ENCODE data around the gene NCBP2L.

NCBP2L gene

DNA sequence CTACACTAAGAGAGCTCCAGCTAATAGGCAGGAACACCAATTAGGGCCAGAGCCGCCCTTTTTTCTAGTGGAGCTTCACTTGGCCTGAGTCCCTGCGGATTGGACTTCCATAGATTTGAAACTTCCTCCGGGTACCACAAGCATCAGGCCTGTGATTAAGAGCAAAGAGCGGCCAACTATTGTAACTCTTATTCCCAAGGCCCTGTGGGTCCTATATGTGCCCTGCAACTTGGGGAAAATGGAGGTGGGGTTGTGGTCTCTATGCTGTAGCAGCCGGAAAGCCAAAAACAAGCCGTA, at the start of gene NCBP2L:
NCBP2L (plus strand) TSS at position 198 of the 297 bp plus-strand sequence. CDS start 16,488 bp downstream, outside the sequence.
- no peak for FAIRE-seq

- no peak for FAIRE-seq
Measured at GRCh38 chrX:107728371-107729099, 49.0 kb upstream of the NCBP2L start.

- no peak for FAIRE-seq
Measured at GRCh38 chrX:107729558-107730297, 47.8 kb upstream of the NCBP2L start.

- FAIRE-seq = no peak
Measured at GRCh38 chrX:107730298-107730655, 47.3 kb upstream of the NCBP2L start.

DNA sequence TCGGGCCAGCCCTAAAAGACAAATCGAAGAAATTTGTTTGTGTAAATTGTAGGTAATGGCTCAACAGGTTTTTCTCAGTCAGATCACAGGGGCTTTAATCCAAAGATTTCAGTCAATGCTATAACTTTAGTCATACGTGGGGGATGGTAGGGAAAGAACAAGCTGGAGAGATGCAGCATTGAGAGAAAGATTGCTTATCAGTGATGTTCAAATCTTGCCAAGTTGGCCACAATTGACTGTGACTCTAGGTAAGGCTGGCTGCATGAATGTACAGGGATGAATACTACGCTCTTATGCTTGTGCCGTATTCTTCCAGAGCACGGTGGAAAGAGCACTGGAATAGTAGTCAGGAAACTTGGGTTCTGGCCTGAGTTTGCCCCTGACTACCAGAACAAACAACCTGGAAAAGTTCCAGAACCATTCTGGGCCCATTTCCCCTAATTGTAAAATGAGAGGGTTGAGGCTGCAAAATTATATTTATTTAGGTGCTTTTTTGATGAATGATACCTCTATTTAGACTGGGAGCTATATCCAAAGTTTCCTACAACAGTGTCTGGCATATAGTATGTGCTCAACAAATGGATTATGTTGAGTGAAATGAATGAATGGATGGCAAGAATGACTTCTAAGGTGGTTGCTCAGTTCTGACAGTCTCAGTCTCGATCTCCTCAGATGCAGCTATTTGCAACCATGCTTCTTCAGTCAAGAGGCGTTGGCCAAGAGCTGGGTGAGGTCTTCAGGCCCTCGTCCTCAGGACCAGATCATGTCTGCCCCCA, 46.4 kb upstream of the NCBP2L start:
- FAIRE-seq = no peak

DNA sequence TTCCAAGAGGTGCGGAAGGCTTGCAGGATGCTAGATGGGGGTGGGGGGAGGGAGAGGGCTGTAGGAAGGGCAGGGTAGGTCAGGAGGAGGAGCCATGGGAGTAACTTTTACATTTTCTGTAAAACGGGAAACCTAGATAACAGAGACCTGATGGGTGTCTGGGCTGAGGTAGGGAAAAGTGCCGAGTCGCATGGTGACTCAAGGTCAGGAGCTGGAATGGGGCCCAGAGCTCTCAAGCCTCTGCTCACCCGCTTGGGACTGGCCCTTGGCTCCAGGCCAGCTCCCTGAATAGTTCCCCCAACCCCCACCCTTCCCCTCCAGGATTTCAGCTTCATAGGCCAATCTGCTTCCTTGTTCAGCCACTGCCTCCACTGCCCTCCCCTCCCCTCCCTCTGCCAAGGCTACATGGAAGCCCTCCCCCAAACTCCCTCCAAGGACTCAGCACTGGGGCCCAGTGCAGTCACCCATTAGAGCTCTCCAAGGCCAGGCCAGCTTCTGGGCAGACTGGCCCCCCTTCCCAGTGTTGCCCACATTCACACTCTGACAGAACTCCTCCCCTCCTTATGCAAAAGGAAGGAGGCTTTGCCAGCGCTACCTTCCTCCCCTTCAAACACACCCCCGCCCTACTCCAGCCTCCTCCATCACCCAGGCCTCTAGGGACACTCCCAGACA, 45.6 kb upstream of the NCBP2L start:
- FAIRE-seq = no peak

- no peak for FAIRE-seq
Measured at GRCh38 chrX:107733686-107734085, 43.8 kb upstream of the NCBP2L start.

DNA sequence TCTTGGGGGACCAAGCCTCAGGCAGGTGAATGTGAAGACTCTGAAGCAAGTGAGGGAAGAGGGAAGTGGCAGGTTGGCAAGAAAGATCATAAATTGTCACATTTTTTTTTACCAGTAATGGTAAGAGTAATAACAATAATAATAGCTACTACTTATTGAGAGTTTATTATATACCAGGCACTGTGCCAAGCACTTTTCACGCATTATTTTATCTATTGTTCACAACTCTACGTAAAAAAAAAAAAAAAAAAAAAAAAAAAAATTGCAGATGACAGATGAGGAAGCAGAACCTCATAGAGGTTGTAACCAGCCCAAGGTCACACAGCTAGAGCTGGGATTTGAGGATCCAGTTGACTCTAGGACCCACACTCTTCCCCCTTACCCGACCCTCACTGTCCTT, 42.9 kb upstream of the NCBP2L start:
- FAIRE-seq = no peak

DNA sequence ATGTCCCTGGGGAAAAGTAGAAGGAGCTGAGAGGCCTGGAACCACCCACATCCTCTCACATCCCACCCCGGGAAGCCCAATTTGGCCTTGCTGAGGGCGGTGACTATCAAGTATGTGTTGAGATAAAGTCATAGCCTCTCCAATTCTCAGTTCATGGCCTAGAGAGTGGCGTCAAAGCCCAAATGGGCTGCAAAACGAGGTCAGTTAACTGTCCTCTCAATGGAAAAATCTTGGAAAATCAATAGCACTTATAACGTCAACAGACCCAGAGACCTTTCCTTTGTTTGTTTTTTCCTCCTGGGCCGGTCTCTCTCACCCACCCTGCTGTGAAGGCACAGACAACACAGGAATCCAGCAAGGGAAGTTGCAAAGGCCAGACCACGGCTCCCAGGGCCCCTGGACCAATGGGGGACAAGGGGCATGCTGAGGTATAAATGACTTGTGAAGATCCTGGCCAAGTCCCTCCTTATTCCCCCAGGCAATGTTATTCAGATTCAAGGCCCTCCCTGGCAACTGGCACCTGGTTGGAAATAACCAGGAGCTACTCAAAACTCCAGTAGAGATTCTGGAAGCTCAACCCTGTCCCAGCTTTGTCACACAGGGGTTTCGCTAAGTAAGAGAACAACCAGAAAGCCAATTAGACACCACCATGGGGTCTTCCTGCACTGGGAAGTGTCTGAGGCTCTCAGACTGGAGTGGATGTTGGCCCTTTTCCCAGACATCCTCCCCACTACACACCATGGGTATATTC, 40.6 kb upstream of the NCBP2L start:
- FAIRE-seq = no peak

DNA sequence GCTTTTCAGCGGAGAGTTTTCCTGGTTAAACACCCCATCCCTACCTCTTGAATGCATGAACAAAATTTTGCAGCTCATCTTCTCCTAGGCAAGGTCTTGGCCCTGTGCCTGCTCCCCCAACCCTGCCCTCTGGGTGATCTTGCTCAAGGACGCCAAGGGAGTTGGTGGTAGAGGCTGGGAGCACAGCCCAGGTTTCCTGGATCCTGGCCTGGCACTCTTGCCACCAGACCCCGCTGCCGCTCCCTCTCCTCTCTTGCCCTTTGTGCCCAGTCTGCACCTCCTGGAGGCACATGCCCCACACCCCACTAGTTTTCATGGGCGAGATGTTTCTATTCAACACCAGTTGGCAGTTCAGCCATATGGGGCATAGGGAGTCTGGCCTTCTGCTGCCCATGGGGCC, 39.3 kb upstream of the NCBP2L start:
- FAIRE-seq = no peak

- FAIRE-seq = no peak
Measured at GRCh38 chrX:107738768-107739167, 38.8 kb upstream of the NCBP2L start.

- no peak for FAIRE-seq
Measured at GRCh38 chrX:107739541-107739940, 38.0 kb upstream of the NCBP2L start.

DNA sequence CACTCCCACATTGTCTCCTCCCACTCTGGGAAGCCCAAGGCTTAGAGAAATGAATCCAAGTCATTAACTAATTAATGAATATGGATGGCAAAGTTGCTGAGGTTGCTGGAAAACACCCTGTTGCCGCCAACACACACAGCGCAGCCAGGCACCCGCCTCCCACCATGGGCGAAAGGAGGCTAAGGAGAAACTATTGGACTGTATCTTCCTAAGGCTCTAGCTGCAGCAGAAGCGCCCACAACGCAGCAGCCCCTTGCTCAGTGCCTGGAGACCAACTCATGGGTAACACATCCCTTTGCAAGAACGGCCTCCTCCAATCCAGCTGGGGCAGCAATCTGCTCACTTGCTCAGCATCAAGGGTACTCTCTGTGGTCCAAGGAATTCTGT, 36.1 kb upstream of the NCBP2L start:
- FAIRE-seq = no peak

DNA sequence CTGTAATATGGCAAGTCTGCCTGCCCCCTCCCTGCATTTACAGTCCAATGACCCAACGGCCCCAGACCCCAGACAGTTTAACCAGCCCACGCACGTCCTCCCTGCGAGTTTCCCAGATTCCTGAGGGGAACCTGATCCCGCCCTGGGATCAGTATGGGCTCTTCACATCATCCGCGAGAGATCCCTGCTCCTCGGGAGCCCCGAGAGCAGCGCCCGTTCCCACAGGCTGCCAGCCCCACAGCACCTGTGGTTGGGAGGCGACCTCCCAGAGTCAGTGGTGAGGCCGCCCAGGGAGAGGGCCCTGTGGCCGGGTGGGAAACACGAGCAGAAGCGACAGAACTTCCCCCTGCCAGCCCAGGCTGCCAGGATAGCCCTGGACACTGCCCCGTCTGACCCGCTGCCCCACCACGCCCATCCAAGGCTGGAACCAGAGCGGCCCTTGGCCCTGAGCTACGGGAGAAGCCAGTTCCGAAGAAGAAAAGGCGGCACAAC, 34.8 kb upstream of the NCBP2L start:
- no peak for FAIRE-seq

- no peak for FAIRE-seq
Measured at GRCh38 chrX:107743995-107744394, 33.5 kb upstream of the NCBP2L start.

DNA sequence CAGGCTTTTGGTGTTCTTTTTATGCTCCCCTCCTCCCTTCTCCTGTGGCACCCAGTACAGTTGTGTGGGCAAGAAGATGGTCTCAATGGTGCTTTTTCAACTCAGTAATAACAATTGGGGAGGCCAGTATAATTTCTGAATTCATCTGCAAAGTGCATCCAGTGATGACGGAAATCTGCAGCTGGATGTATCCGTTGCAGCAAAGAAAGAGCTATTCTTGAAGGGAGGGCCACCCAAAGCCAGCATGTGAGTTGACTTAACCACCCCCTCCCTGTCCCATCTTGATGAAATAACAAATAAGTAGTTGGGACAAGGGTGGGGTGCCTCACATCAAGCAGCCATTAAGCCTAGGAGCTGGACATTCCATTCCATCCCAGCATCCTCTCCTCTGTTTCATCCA, 32.7 kb upstream of the NCBP2L start:
- FAIRE-seq = no peak

GRCh38 chrX:107747596-107748161, 29.9 kb upstream of the NCBP2L start:
- FAIRE-seq = no peak

DNA sequence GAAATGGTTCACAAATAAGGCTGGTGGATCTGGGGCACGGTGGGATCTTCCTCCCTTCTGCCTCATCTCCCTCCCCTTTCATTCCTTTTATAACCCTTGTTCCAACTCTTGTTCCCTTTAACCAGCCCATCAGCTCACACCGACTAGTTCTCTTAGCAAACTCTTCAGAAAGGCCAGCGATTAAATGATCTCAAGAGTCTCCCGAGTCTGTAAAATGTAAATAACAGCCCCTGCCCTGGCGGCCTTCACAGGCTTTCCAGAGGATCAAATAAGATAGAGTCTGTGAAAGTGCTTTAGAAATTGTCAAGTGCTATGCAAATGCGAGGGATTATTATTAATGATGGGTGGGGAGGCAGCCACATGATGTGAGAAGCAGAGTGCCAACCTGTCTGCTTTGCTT, 29.0 kb upstream of the NCBP2L start:
- FAIRE-seq = no peak

DNA sequence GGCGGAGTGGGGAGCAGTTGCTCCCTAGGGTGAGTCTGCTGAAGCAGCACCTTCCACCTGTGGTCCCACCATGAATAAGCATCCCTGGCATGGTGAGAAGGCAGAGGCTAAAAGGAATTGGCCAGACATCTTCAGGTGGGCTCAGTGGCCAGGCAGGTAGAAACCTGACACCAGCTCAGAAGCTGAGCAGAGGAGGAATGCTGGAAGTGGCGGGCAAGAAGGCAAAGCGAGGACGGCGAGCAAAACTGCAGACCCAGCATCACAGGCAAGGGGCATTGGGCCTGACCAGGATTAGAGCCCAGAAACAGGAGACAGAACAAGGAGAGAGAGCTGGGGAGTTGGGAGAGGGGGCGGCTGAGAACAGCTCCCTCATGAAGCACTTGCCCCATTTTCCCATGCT, 27.3 kb upstream of the NCBP2L start:
- no peak for FAIRE-seq

DNA sequence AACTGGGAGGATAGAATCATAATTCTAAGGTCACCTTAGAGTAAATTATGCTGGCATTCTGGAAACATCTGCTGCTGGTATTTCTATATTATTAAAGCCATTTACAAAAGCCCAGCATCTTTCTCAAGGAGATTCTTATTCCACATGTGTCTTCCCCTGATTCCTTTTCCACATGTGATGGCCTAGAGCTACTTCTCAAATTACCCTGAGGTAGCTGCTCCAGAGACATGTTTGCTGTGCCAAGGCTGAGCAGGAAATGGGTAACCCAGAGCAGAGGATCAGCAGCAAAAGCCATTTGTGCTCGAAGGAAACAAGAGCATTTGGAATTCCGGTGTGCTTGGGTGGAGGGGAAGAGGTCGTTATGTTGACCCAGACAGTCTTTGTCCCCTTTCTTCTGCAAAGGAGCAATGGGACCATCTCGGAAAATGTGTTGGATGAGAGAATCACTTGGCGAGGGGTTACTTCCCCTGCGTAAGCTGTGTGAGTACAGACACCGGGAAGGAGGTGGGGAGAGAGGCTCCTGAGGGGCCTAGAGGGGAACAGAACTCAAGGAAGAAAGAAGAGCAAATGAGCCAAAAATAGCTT, 26.6 kb upstream of the NCBP2L start:
- no peak for FAIRE-seq

- no peak for FAIRE-seq
Measured at GRCh38 chrX:107752043-107752442, 25.5 kb upstream of the NCBP2L start.

DNA sequence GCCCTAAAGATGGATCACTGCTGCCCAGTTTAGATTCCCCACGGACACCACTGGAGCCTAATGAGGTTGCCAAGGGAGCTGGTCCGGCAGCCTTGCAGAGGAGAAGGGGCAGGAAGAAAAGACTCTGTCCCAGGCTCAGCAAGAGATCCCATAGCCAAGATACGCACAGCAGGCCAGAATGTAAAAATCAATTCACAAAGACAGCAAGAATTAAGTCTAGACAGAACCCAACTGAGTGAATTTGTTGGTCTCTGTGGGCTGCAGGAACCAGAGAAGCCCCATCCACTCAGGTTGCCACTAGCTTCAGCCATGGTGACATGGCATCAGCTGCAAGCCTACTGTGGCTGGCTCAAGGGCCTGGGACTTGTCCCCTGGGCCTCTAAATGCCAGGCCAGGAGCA, 24.8 kb upstream of the NCBP2L start:
- no peak for FAIRE-seq

Measured in endometrium (tissue), 2 donors.